Measurements from ENCODE around the gene AURKAIP1. TPM values are rescaled to one million over a fixed set of nuclear protein-coding genes. Genes with fewer than 3 reads are reported as not detected.

The AURKAIP1 gene
- total RNA-seq, 2 donors from 2014 or later, result 155 to 159 TPM

DNA sequence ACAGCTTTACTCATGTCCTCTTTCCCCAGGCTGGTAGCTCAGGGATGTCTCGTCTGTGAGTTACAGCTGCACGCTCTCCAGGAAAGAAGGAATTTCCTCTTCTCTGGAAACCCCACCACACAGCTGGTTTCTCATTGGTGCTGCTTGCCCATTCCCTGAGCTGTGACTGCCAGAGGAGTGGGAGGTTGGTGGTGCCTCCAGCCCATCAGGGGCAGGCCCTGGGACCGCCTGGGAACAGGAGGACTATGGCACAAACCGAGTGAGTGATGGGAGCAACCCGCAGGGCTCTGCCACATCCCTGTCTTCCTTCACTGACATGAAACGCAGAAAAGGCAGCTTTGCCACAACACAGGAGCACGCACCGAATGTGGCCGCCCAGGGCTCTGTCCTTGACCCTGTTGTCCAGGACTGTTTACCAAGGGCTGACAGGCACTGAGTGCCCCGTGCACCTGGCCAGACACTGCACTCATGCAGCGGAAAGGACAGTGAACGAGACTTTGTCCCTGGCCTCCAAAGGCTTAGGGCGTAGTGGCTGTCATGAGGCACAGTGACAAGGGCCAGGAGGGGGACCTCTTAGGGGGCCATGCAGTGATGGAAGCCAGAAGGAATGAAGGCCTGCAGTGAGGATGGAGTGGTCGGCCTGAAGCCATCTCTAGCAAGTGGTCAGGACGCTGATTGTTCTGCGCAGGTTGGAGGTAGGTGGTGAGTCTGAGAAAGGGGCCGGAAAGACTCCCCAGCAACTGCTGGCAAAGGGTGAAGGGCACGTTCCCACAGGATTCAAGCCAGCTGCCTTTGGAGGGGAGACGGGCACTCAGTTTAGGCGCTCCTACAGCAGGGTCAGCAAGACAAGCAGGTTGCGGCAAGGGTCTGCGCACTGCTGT lies 25.8 kb upstream of the AURKAIP1 start:
- peak overlapping the region in 1 of 2 donors; percentile 99 for H3K4me3 ChIP-seq
- DNase-seq (ENCODE audit: low spot score), result no peak
- peaks cover 0 to 40% of the 10 kb centered on the region in 2 donors for H3K4me1 ChIP-seq
- H3K36me3 ChIP-seq, result peaks cover 65% of the 10 kb centered on the region
- TF ChIP-seq, protein P1, sequence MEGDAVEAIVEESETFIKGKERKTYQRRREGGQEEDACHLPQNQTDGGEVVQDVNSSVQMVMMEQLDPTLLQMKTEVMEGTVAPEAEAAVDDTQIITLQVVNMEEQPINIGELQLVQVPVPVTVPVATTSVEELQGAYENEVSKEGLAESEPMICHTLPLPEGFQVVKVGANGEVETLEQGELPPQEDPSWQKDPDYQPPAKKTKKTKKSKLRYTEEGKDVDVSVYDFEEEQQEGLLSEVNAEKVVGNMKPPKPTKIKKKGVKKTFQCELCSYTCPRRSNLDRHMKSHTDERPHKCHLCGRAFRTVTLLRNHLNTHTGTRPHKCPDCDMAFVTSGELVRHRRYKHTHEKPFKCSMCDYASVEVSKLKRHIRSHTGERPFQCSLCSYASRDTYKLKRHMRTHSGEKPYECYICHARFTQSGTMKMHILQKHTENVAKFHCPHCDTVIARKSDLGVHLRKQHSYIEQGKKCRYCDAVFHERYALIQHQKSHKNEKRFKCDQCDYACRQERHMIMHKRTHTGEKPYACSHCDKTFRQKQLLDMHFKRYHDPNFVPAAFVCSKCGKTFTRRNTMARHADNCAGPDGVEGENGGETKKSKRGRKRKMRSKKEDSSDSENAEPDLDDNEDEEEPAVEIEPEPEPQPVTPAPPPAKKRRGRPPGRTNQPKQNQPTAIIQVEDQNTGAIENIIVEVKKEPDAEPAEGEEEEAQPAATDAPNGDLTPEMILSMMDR (IDR thresholded peaks at IDR 0.05), result no peak
- H3K27ac ChIP-seq, result no peak overlapping the region
- H3K27me3 ChIP-seq, result no peaks in the 10 kb centered on the region
- no peaks in the 10 kb centered on the region for H3K9me3 ChIP-seq

DNA sequence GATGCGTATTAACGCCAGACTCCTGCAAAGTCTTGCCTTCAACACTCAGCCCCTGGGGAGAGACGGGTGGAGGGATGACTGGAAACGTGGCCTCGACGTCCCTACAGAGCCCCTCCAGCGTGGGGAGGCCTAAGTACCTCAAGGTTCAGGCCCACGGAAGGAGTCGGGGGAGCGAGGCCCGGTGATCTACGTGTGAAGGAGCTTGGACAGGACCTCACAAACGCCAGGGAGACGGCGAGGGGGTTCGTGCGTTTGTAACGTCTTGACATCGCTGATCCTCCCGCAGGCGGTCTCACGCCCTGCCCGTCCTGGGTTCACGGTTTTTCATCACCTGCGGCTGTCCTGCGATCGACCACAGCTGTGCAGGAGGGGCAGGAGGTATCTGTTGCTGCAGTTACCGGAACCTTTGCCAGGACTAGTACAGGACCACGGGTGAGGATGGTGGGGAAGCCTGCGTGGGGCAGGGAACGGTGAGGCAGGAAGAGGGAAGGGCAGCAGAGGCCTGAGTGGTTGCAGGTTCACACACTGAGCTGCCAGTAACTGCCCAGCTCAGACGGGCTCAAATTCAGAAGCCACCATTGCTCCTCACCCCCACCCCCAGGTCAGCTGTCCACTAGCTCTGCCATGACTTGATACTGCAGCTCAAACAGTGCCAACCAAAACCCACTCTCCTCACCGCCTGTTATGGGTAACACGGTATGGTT lies 25.0 kb upstream of the AURKAIP1 start:
- H3K4me3 ChIP-seq, result peak overlapping the region; percentile 95 to 99
- TF ChIP-seq, protein P1 (IDR thresholded peaks at IDR 0.05), result no peak
- H3K9me3 ChIP-seq, result no peaks in the 10 kb centered on the region
- H3K4me1 ChIP-seq, result peaks cover 0 to 32% of the 10 kb centered on the region in 2 donors
- DNase-seq (ENCODE audit: low spot score), result no peak
- H3K27me3 ChIP-seq, result no peaks in the 10 kb centered on the region
- H3K27ac ChIP-seq, result peak overlapping the region; percentile 84 to 88
- H3K36me3 ChIP-seq, result peaks cover 64% of the 10 kb centered on the region

DNA sequence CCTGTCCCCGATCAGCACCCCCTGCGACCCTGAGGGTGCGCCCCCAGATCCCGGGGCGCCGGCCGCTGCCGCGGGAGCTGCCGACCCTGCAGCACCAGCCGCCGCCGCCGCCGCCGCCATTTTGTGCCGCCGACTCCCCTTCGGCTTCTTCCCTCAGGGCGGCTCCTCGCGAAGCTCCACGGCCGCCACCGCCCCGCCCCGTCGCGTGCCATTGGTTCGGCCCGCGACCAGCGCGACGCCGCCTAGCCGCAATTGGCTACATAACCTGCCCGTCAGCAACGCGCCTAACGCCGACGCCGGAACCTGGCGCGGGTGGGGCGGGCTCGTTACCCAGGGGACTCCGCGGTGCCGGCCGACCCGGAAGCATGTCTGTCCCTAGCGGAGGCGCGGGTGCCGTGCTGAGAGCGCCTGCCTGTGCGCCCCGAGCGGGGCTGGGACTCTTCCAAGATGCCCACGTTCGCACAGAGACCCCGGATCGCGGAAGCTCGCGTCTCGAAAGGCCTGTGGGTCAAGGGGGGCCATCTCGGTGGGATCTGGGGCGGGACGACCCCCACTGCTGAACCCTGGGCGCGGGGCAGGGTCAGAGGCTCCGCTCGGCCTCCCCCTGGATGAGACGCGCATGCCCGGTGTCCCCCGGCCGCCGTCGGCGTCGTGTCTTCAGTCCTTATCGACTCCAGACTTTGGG lies 24.3 kb upstream of the AURKAIP1 start, which contains the start of gene CCNL2:
Gene CCNL2, minus strand, starts transcription at position 149 of the 685 bp plus-strand sequence. Its CDS starts 29 bp downstream, at position 120.
- Histone ChIP-seq H3K9me3 (no peaks in the 10 kb centered on the region), H3K4me1 (peaks cover 0 to 32% of the 10 kb centered on the region in 2 donors), H3K27me3 (no peaks in the 10 kb centered on the region), H3K27ac (peak within 1 kb of the TSS; percentile 84 to 88), H3K4me3 (peak within 1 kb of the TSS; percentile 95 to 99), H3K36me3 (peaks cover 64% of the 10 kb centered on the region)
- peak; percentile 99 for DNase-seq (ENCODE audit: low spot score)
- TF ChIP-seq, protein P1 (IDR thresholded peaks at IDR 0.05), result peak; percentile 57 to 72

DNA sequence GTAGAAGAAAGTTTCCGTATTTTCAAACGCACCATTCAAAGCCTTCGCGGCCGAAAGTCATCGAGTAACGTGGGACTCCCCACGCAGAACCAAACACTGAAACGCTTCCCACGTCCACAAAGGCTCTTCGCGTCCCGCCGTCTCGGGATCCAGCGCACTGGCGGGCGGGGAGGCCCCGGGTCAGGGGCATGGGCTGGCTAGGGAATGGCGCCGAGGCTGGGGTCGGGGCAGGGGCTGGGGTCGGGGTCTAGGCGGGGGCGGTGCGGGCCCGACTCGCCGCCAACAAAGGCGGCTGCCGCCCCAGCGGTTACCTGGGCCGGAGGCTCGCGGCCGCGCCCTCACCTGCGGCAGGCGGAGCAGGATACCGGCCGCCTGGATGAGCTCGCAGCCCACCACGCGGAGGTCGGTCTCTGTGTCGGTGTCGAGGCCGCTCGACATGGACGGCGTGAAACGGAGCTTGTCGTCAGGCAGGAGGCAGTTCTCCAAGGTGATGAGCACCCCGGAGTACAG lies 23.7 kb upstream of the AURKAIP1 start:
- no peak for DNase-seq (ENCODE audit: low spot score)
- Histone ChIP-seq H3K4me3 (peak overlapping the region; percentile 95 to 99), H3K27ac (peak overlapping the region; percentile 84 to 88), H3K27me3 (no peaks in the 10 kb centered on the region), H3K36me3 (peaks cover 64% of the 10 kb centered on the region), H3K9me3 (no peaks in the 10 kb centered on the region), H3K4me1 (peaks cover 0 to 32% of the 10 kb centered on the region in 2 donors)
- TF ChIP-seq, protein P1 (IDR thresholded peaks at IDR 0.05), result no peak

DNA sequence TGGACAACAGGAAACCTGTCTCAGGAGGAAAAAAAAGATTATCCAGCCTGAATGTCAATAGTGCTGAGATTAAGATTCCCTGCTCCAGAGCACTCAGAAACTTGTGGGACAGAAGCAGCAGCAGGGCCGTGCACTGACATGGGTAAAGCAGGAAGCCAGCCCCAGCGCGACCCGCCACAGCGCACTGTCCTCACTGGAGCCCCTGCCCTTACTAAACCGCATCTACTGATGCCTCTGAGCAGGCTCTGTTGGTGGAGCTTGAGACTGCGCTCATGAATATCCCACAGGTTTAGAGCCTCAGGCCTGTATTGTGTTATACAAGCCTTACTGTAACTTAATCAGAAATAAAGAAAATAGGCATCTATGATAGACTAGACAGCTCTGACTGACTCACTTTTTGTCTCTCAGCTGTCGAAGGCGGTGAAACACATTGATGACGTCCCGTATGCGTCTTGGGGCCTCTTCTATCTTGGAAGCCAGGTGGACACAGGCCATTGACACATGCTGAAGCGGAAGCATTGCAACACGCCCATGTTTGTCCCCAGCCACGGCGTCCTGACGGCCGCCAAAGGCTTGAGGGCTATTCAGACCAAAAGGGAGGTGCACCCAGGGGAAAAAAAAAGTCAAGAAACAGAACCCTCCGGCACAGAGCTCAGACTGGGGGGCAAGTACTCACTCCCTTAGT lies 23.0 kb upstream of the AURKAIP1 start:
- no peaks in the 10 kb centered on the region for H3K27me3 ChIP-seq
- H3K27ac ChIP-seq, result peak overlapping the region; percentile 84 to 88
- DNase-seq (ENCODE audit: low spot score), result no peak
- TF ChIP-seq, protein P1 (IDR thresholded peaks at IDR 0.05), result no peak
- peak overlapping the region; percentile 95 to 99 for H3K4me3 ChIP-seq
- no peaks in the 10 kb centered on the region for H3K9me3 ChIP-seq
- peaks cover 71% of the 10 kb centered on the region for H3K36me3 ChIP-seq
- peaks cover 0 to 32% of the 10 kb centered on the region in 2 donors for H3K4me1 ChIP-seq

Data from right atrium auricular region (tissue), 2 donors.